HCEC 1CT (cell line): ENCODE results near the gene WASF3.
"Not testable (repeated sequence)": the region's sequence is repeated elsewhere in the genome, so short reads cannot be mapped to it uniquely, and the experiment has no call there.

Experiments used
- DNase-seq: peaks from one replicate; pipeline ENCODE4 v3.0.0-alpha.2; 2017

The WASF3 gene

DNA sequence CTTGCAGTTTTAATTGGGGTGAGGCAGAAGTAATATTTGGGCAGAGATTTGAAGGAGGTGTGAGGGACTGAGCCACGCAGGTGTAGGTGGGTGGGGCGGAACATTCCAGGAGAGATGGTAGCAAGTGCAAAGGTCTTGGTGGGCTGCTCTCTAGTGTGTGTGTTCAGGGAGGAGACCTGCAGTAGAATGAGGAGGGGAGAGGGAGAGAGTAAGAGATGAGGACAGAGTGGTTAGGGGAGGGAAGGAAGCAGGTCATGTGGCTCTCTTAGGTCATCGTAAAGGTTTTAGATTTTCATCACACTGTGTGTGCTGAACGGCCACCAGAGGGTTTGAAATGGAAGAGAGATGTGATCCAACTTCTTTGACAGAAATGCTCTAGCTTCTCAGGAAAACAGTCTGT lies 33.5 kb downstream of the WASF3 start:
- DNase-seq: no peak

DNA sequence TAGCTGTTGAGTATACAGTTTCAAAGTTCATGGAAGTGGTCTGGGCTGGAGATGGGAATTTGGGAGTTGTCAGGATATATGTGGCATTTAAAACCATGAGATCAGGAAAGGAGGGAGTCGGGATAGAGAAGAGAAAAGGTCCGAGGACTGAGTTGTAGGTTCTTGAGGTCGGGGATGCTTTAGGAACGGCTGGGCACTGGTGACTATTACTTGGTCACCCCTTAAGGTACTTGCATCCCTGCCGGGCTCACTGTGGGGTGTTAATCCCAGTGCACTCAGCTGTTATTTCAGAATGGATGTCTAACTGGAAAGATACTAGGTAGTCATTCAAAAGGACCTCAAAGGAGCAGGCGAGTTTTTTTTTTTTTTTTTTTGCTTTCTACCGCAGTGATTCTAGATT lies 34.2 kb downstream of the WASF3 start:
- DNase-seq: no peak

DNA sequence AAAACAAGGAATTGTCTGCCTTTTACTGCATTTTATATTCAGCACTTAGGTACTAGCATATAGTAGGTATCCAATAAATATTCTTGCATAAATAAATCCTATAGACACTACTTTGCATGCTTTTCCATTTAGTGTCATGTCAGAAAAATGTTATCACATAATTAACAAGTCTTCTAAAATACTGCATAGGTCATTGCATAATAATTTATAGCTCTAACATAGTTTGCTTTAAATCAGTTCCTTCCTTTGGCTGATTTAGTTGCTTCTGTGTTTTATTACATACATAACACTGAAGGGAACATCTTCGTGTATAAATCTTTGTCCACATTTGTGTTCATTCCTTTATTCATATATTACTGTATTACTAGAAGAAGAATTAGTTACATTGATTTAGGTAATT lies 36.2 kb downstream of the WASF3 start:
- no peak for DNase-seq

DNA sequence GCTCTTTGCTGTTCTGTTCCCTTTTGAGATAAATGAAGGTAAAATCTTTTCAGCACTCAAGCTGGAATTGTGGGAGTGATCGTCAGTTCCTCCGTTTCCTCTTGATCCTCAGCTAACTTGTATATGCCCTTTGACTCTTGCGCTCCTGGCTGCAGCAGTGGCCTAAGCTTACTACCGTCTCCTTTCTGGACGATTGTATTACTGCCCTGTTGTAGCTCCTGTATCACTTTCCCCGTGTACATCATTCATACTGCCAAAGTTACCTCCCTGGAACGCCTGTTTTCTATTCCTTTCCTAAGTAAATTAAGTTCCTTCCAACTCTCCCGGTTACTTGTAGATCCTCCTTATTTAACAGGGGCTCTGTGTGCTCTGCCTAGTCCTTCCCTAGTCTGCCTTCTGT lies 36.9 kb downstream of the WASF3 start:
- no peak for DNase-seq

DNA sequence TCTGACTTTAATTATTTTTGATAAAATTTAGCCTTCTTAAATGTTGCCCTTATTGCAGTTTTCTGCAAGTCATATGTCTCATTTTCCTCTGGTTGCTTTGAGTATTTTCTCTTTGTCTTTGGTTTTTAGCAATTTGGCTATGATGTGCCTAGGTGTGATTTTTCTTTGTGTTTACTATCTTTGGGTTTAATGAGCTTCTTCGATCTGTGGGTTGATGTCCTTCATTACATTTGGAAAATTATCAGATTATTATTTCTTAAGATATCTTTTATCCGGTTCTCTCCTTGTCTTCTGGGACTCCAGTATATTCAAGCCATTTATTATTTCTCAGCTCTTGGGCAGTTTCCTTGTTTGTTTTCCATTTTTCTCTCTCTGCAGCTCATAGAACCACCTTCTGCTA lies 39.0 kb downstream of the WASF3 start:
- no peak for DNase-seq

DNA sequence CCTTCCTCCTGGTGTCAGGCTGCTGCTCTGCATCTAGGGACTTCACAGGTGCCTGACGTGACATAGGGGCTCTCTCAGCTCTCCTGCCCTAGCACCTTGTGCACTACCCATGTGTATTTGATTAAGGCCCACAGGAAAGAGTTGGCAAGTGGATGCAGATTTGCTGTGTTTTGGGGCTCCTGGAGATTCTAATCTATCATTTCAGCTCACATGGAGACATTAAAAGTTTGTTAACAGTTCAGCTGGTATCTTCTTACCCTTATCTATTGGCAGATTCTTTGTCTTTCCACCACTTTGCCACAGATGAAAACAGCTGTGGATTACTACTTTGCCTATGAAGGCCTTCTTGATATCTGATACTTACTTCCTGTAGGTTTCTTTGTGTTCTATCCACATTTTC lies 41.9 kb downstream of the WASF3 start:
- DNase-seq: no peak

DNA sequence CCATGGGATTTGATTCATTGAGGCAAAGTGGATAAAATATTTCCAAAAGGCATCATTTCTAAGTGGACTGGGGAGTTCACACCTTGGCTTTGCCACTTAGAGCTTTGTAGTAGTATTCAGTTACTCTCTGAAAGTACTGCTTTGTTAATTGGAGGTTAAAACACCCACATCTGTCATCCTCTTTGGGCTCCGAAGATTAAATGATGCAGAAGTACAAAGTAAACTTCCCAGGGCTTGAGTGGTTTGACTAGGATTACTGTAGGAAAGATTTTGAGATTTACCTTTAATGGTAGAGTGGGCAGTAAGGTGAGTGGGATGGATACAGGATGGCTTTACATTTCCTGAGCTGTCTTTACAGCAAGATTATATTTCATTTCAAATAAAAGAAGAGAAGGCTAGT lies 42.4 kb downstream of the WASF3 start:
- no peak for DNase-seq

DNA sequence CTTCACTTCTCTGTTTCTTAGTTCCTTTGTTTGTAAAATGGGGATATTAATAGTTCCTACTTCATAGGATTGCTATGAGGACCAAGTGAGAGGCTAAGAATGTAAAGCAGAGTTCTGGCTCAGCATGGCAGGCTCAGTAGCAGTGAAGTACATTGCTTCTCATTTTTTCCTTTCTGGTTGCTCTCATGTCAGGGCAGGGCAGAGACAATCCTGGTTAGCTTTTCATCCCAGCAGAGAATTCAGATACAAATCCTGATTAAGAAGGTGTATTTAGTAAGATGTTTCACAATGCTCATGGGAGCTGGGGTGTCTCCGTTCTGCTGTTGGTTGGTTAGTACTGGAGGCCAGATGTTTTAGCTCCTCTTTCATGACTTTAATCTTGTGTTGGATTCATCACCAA lies 42.9 kb downstream of the WASF3 start:
- peak; percentile 83 for DNase-seq

DNA sequence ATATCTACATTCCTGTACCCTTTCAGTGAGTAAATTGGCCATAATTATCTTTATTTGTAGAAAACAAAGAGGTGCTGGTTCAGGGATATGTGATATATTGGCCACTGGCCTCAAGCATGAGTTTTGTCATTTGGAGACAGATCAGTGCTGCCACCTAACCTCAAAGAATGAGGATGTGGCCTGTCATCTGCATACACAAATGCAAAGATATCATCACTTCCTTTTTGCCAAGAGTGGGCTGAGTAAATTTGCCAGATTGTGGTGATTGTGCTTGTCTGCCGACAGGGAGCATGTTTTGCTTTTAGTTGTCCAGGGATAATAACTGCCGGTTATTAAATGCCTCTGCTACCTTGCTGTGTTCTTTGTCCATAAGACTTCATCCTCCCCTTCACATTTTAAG lies 44.2 kb downstream of the WASF3 start:
- peak; percentile 77 for DNase-seq

DNA sequence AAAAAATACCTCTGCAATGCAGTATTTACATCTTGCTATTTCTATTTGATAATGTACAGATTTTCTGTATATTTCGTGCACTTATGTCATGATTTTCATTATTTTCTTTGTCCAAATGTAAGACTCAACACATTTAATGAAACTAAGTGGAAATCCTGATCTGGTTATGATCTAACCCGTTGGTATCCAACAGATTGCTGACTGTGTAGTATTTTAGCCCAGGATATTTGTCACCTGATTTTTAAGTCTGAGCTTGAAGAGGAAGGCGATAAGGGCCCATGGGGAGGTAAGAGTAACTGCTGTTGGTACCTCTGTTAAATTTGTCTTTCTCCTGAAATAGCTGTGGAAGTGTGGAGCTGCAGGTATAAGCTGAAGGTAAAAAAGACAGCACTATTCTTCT lies 45.3 kb downstream of the WASF3 start:
- DNase-seq: no peak

DNA sequence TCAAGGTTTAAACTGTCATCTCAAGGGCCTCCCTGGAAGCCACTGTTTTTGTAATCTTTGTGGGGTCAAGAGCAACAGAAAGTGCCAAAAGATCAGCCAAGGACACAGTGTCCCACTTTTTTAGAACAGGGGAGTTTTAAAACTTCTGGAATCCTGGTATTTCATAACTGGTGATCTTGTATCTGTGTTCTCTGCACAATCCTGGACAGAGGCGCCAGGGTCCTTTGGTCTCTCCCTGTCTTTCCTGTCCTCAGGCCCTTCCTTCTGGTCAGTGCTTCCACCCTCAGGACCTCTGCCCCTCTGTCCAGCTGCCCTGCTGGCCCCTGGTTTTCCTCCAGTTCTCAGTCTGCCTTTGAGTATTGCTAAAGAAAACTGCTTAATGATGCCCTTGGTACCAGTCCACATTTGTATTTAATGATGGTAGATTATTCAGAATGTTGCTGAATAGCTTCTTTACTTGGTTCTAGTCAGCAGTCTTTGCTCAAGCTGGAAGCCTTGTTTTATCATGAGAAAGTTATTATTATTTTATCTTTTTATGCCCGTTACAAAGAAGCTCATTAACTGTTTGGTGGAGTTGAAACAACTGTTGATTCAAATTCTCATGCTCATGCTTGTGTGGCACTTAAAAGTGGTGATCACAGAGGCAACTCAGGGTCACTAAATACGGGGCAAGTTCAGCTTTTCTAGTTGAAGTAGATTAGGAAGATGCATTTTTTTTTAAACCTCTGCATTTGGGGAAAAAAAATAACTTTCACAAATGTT lies 47.5 kb downstream of the WASF3 start:
- no peak for DNase-seq

DNA sequence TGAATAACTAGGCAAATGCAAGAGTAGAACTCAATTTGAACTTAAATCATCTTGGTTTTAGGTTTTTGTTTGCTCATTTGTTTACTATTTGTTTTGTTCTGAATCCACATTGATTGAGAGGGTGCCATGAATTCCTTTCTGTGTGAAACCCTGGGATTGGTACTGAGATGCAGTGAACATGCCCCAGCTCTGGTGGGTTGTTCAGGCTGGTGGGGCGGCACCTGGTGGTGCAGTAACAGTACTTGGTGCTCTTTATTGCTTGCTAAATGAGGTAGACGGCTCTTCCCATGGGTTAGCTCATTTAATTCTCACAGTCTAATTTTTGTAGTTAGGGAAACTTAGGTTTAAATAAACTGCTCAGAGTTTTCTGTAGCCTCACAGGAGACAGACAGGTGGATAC lies 48.4 kb downstream of the WASF3 start:
- no peak for DNase-seq

DNA sequence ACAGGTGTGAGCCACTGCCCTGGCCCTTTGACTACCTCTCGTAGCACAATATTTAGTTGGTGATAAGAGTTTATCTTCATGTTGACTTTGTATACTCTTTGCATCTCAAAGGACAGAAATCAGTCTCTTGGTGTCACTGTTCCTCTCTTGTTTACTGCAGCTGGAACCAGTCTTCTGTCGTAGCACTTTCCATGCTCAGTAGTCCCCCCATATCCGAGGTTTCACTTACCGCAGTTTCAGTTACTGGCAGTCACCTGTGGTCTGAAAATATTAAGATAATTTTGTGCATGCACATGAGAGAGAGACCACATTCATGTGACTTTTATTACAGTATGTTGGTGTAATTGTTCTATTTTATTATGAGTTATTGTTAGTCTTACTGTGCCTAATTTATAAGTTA lies 49.1 kb downstream of the WASF3 start:
- DNase-seq: no peak

DNA sequence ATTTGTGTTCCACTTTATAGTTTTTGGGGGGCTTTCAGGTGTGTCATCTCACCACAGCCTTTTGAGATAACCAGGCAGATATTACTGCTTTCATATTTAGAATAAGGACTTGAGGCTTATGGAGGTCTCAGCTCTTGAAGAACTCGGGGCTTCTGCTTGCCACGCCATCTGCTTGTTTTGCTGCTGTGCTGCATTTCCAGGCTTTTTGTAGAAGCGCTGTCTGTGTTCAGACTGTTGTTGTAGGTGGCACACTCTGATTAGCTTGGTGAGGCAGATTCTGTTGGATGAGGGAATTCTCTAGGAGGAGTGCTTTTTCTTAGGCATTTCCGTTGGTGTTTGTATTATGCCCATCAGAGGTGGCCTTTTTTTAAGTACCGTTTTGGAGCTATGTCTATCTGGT lies 57.2 kb downstream of the WASF3 start:
- no peak for DNase-seq

DNA sequence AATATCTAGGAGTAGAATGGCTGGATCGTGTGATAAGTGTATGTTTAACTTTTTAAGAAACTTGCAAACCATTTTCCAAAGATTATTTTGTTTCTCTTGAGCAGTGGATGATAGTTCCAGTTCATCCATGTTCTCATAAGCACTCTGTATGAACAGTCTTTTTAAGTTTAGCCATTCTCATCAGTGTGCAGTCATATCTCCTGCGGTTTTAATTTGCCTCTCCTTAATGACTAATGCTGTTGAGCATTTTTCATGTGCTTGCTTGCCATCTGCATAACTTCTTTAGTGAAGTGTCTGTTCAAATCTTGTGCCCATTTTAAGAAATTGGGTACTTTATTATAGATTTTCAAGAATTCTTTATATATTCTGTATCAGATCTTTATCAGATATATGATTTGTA lies 58.6 kb downstream of the WASF3 start:
- DNase-seq: peak; percentile 84

DNA sequence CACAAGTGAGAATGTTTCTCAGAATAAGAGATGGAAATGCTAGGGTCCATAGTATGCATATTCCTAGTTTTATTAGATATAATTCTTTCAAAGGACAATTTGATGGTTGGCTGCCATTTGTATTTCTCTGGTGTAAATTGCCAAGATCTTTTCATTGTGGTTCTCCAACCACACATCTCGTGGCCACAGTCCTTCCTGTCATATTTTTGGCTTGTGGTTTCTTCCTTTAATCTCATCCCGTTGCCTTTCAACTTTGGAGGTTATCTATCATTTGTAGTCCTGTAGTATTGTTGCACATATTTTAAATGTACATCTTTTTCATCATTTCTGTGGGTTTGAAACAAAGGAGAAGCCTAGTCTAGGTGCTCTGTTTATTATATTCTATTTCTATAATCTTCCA lies 61.2 kb downstream of the WASF3 start:
- DNase-seq: no peak

DNA sequence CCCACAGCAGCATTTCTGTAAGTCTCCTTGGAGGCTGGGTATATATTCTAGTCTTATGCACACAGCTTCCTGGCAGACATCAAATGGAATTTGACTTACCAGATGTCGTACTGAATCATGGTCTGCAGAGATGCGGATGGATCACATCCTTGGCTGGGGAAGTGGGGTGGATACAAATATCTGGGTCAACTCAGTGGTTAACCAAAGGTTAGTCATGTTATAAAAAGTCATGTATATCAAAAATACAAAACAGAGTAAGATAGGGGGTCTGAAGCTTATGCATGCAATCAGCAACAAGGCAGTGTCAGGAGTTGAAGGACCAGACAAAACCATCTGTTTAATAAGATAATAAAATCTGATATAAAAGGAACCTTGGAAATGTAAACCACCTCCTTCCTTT lies 61.9 kb downstream of the WASF3 start:
- DNase-seq: peak; percentile 94

DNA sequence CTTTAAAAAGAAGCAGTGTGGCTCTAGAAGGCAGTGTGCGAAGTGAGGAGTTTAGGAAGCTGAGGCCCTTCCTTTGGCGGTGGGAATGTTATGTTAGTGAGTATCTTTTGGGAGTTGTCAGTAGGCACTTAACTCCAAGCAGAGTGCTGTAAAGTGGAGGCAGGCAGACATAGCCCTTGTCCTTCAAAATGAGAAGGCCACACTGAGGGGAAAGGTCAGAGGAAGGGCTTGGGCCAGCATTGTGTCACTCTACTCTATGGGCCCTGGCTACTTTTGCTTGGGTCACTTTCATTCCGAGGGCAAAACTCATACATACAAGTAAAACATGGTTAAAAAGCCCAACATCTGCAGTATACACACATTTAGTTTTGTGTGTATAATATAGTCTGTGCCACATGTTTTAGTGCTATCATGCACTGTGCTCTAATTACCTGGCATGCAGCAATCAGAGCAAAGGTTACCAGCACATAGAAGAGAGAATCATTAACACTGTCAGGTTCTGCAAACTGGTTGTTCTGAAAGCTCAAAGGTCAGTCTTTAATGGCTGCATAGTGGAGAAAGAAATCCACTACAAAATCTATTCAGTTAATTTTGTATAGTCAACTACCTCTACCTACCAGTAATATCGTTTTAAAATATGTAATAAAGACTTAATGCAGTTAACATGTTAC lies 64.4 kb downstream of the WASF3 start:
- DNase-seq: no peak

DNA sequence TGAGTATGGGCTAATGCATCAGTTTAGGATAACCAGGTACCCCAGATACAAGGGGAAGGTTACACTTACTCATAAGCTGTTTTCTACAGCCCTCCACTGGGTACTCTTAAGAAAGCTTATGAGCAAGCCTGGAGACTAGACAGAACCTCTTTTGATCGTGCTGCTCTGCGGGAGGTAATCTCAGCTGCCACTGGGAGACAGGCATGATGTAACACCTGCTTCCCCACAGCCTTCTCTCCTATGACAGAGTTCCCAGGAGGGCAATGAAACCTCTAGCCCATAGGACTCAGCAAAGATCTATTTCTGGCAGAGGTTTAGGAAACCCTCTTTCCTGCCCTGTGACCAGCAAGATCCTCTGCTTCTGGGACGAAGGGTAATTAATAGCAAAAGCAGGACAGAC lies 65.6 kb downstream of the WASF3 start:
- no peak for DNase-seq

DNA sequence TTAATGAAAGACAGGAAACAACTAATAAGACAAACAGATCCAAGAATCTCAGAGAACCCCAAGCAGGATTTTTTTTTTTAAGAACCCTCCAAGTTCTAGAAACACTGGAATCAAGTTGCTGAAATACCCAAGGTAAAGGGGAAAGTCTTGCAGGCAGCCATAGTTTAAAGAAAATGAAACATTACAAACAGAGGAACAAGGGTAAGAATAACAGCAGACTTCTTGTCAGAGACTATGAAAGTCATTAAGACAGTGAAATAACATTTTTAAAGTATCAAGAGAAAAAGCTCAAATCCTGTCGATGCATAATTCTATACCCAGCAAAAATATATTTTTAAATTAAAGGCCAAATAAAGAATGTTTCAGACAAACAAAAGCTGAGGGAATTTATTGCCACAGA lies 67.1 kb downstream of the WASF3 start:
- DNase-seq: no peak

DNA sequence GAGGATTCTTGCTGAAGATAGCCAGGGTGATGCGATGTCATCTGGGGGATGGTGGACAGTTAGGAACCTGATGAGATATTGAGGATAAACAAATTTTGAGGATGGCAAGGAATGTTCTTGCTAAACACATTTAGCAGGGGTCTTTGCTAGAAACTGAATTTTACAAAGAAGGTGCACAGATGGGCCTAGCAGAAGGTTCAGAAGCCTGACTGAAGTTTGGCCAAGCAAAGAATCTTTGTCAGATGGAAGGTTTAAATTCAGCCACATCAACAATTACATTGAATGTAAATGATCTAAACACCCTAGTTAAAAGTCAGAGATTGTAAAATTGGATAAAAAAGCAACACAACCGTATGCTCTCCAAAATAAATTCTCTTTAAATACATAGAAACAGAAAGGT lies 68.8 kb downstream of the WASF3 start:
- DNase-seq: no peak

DNA sequence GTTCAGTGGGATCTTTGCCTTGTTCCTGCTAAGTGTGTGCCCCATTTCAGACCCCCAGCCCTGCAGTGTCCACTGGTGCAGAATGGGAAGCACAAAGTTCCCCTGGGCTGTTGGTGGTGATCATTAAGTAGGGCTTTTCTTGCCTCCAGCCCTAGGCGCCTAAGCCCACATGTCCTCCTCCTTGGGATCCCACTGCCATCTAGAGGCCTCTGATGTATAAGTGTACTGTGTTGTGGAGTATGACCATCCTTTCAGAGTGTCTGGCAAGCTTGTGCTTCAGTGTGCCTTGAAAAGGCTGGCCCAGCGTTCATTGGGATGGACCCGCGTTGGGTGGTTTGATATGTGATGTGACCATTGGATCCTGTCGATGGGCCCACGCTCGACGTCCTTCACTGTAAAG lies 71.2 kb downstream of the WASF3 start:
- peak; percentile 57 for DNase-seq

DNA sequence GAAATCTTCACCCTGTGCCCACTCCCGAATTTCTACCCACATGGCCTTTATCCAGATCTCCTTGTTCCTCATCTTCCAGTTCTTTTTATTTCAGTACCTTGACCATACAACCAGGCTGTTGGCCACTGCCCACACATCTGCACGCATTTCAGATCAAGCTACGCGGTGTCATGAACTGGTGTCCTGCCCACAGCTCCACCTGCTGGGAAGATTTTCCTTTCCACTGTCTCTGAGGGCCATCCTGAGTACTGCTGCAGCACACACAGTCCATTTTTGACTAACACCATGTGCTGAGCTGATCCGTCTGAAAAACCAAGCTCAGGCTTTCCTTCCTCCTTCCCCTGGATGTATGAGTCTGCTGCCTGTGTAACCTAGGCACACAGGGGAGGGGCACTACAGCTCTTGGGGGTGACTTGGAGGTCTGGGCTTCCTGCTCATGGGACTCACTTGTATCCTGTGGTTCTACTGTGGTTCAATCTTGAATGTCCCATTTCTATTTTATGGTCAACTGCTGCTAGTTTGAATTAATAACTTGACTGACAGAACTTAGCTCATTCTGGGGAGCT lies 71.9 kb downstream of the WASF3 start:
- peak; percentile 2 for DNase-seq

DNA sequence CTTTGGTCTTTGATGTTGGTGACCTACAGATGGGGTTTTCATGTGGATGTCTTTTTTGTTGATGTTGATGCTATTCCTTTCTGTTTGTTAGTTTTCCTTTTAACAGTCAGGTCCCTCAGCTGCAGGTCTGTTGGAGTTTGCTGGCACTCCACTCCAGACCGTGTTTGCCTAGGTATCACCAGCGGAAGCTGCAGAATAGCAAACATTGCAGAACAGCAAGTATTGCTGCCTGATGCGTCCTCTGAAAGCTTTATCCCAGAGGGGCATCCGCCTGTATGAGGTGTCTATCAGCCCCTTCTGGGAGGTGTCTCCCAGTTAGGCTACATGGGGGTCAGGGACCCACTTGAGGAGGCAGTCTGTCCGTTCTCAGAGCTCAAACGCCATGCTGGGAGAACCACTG lies 78.2 kb downstream of the WASF3 start:
- not testable (repeated sequence) for DNase-seq

DNA sequence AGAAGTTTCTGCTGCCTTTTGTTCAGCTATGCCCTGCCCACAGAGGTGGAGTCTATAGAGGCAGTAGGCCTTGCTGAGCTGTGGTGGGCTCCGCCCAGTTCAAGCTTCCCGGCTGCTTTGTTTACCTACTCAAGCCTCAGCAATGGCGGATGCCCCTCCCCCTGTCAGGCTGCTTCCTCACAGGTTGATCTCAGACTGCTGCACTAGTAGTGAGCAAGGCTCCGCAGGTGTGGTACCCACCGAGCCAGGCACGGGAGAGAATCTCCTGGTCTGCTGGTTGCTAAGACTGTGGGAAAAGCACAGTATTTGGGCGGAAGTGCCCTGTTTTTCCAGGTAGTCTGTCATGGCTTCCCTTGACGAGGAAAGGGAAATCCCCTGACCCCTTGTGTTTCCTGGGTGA lies 78.6 kb downstream of the WASF3 start:
- DNase-seq: not testable (repeated sequence)
